H9 (cell line): ENCODE results near the gene EVI5. TPM values are rescaled to one million over a fixed set of nuclear protein-coding genes. Genes with fewer than 3 reads are reported as not detected.

Experiments
- DNase-seq: peaks from one replicate; pipeline ENCODE4 v3.0.0-alpha.2; 2017
- H2AFZ ChIP-seq: one replicate; pipeline ENCODE4 v1.6.1; 2013; ENCODE audit warnings: mild to moderate bottlenecking, low read length, control low read depth, moderate library complexity
- H2AK5ac ChIP-seq: 2 replicates; pipeline ENCODE4 v1.6.1; 2013; ENCODE audit warnings: low read length, control low read depth, mixed read lengths; ENCODE audit not compliant: insufficient read length
- H2BK120ac ChIP-seq: one replicate; pipeline ENCODE4 v1.6.1; 2013; ENCODE audit warnings: low read depth, mild to moderate bottlenecking, low read length, control low read depth, inconsistent platforms; ENCODE audit not compliant: poor library complexity, severe bottlenecking
- H2BK12ac ChIP-seq: 2 replicates; pipeline ENCODE4 v1.6.1; 2013; ENCODE audit warnings: low read length, control low read depth, mixed read lengths, low read depth; ENCODE audit not compliant: insufficient read length
- H2BK15ac ChIP-seq: 2 replicates; pipeline ENCODE4 v1.6.1; 2013; ENCODE audit warnings: low read depth, low read length, control low read depth
- H2BK20ac ChIP-seq: one replicate; pipeline ENCODE4 v1.6.1; 2013; ENCODE audit warnings: low read depth, mild to moderate bottlenecking, low read length, control low read depth, inconsistent platforms; ENCODE audit not compliant: poor library complexity, severe bottlenecking
- H2BK5ac ChIP-seq: 2 replicates; pipeline ENCODE4 v1.6.1; 2013; ENCODE audit warnings: low read length, control low read depth, mixed read lengths; ENCODE audit not compliant: insufficient read length
- H3K14ac ChIP-seq: 2 replicates; pipeline ENCODE4 v1.6.1; 2013; ENCODE audit warnings: low read length, control low read depth; ENCODE audit not compliant: insufficient read depth
- H3K18ac ChIP-seq: 2 replicates; pipeline ENCODE4 v1.6.1; 2013; ENCODE audit warnings: low read depth, mild to moderate bottlenecking, mixed read lengths, low read length, control low read depth; ENCODE audit not compliant: insufficient read length
- H3K23ac ChIP-seq: 2 replicates; pipeline ENCODE4 v1.6.1; 2013; ENCODE audit warnings: low read length, control low read depth, mixed read lengths, low read depth; ENCODE audit not compliant: insufficient read length
- H3K23me2 ChIP-seq: 2 replicates; pipeline ENCODE4 v1.6.1; 2013; ENCODE audit warnings: low read depth, mild to moderate bottlenecking, mixed read lengths, low read length, control low read depth; ENCODE audit not compliant: insufficient read length, poor library complexity, severe bottlenecking
- H3K27ac ChIP-seq: 2 replicates; pipeline ENCODE4 v1.5.1; 2013; ENCODE audit warnings: low read length, control low read depth, mixed read lengths, low read depth; ENCODE audit not compliant: insufficient read length
- H3K27me3 ChIP-seq: 2 replicates; pipeline ENCODE4 v1.6.1; 2013; ENCODE audit warnings: low read length, control low read depth, inconsistent platforms; ENCODE audit not compliant: insufficient read depth
- H3K4ac ChIP-seq: 2 replicates; pipeline ENCODE4 v1.6.1; 2013; ENCODE audit warnings: low read depth, mild to moderate bottlenecking, control low read depth, inconsistent platforms, low read length, moderate library complexity
- H3K4me1 ChIP-seq: 2 replicates; pipeline ENCODE4 v1.6.1; 2013; ENCODE audit warnings: low read length, control low read depth, inconsistent platforms; ENCODE audit not compliant: insufficient read depth
- H3K4me2 ChIP-seq: 2 replicates; pipeline ENCODE4 v1.6.1; 2013; ENCODE audit warnings: low read length, control low read depth, mixed read lengths; ENCODE audit not compliant: insufficient read length, insufficient read depth
- H3K56ac ChIP-seq: 2 replicates; pipeline ENCODE4 v1.6.1; 2013; ENCODE audit warnings: low read depth, mild to moderate bottlenecking, mixed read lengths, low read length, control low read depth; ENCODE audit not compliant: insufficient read length
- H3K79me1 ChIP-seq: 2 replicates; pipeline ENCODE4 v1.6.1; 2013; ENCODE audit warnings: low read depth, mild to moderate bottlenecking, moderate library complexity, low read length, control low read depth, inconsistent platforms; ENCODE audit not compliant: insufficient read depth, poor library complexity, severe bottlenecking
- H3K79me2 ChIP-seq: 2 replicates; pipeline ENCODE4 v1.6.1; 2013; ENCODE audit warnings: low read length, control low read depth, inconsistent platforms; ENCODE audit not compliant: insufficient read depth
- H3K9ac ChIP-seq: 2 replicates; pipeline ENCODE4 v1.6.1; 2013; ENCODE audit warnings: low read length, control low read depth, mixed read lengths; ENCODE audit not compliant: insufficient read length; ENCODE audit errors: extremely low read depth
- H3K9me3 ChIP-seq: one replicate; pipeline ENCODE4 v1.6.1; 2013; ENCODE audit warnings: low read depth, low read length, inconsistent platforms; ENCODE audit not compliant: control insufficient read depth
- H3T11ph ChIP-seq: one replicate; pipeline ENCODE4 v1.6.1; 2013; ENCODE audit warnings: mild to moderate bottlenecking, low read length, control low read depth, inconsistent platforms
- H4K20me1 ChIP-seq: one replicate; pipeline ENCODE4 v1.6.1; 2013; ENCODE audit not compliant: control insufficient read depth, insufficient read length, insufficient read depth
- H4K5ac ChIP-seq: 2 replicates; pipeline ENCODE4 v1.6.1; 2013; ENCODE audit warnings: low read depth, mild to moderate bottlenecking, mixed read lengths, low read length, control low read depth; ENCODE audit not compliant: insufficient read length
- H4K8ac ChIP-seq: replicated peaks from 2 replicates; pipeline ENCODE4 v1.6.1; 2013; ENCODE audit warnings: low read length, control low read depth, mixed read lengths, low read depth; ENCODE audit not compliant: insufficient read length
- H4K91ac ChIP-seq: 2 replicates; pipeline ENCODE4 v1.6.1; 2013; ENCODE audit warnings: low read depth, mild to moderate bottlenecking, moderate library complexity, mixed read lengths, low read length, control low read depth; ENCODE audit not compliant: insufficient read length
- H3K27ac Mint-ChIP-seq, 3 experiments: 2 replicates in 2 of 3; 3 replicates in 1 of 3; pipeline ENCODE4 v1.8.0; 2020 to 2021; ENCODE audit warnings: mixed read lengths in 3 of 3, mild to moderate bottlenecking in 1 of 3, moderate library complexity in 1 of 3
- H3K27me3 Mint-ChIP-seq: 2 replicates; pipeline ENCODE4 v1.8.0; 2021; ENCODE audit warnings: low read depth, mild to moderate bottlenecking, moderate library complexity, mixed read lengths
- H3K36me3 Mint-ChIP-seq, 3 experiments: 2 replicates in 2 of 3; 3 replicates in 1 of 3; pipeline ENCODE4 v1.8.0; 2020 to 2021; ENCODE audit warnings: low read depth in 3 of 3, mixed read lengths in 3 of 3; ENCODE audit not compliant: insufficient read depth in 1 of 3
- H3K4me1 Mint-ChIP-seq, 2 experiments: 2 replicates each; pipeline ENCODE4 v1.8.0; 2020; ENCODE audit warnings: mixed read lengths in 2 of 2
- H3K4me3 Mint-ChIP-seq, 2 experiments: 2 replicates in 1 of 2; 3 replicates in 1 of 2; pipeline ENCODE4 v1.8.0; 2020 to 2021; ENCODE audit warnings: mild to moderate bottlenecking in 2 of 2, mixed read lengths in 2 of 2, moderate library complexity in 1 of 2
- H3K9me3 Mint-ChIP-seq, 2 experiments: 2 replicates in 1 of 2; 3 replicates in 1 of 2; pipeline ENCODE4 v1.8.0; 2020; ENCODE audit warnings: mild to moderate bottlenecking in 2 of 2, mixed read lengths in 2 of 2, moderate library complexity in 1 of 2
- CTCF ChIP-seq: fragments of 200-600 bp; sonication (generic); conservative IDR thresholded peaks from 3 replicates; pipeline ENCODE4 v1.8.0; 2021; ENCODE audit warnings: antibody characterized with exemption, mild to moderate bottlenecking
- WGBS: extraction: QIAGEN DNeasy Blood & Tissue Kit; methylation state at CpG from one replicate; pipeline ENCODE4 v1.1.7; 2013; ENCODE audit warnings: missing lambda C conversion rate, low lambda C conversion rate, mixed read lengths; ENCODE audit not compliant: insufficient read length; ENCODE audit errors: extremely low coverage; 5-methylcytosine and 5-hydroxymethylcytosine counted together
- total RNA-seq: library from RNA; stranded (reverse); gene quantifications from 2 replicates; pipeline ENCODE4 v1.2.1, GENCODE V29; 2021

EVI5 gene
- total RNA-seq, 1 experiment from 2014 or later, result 9.7 TPM

- H2BK15ac ChIP-seq, result no peak overlapping the region
- no peak overlapping the region for H2AK5ac ChIP-seq
- H3K27me3 ChIP-seq, result no peaks in the 10 kb centered on the region
- no peak for DNase-seq
- H3K27ac ChIP-seq, result no peak overlapping the region
- H3T11ph ChIP-seq, result no peak overlapping the region
- no peak overlapping the region for H4K5ac ChIP-seq
- Mint-ChIP-seq H3K27me3 (no peaks in the 10 kb centered on the region), H3K9me3 (no peaks in the 10 kb centered on the region), H3K27ac (no peak overlapping the region; a peak in 1 of 7 replicates), H3K36me3 (no peaks in the 10 kb centered on the region; a peak in 2 of 7 replicates), H3K4me3 (no peak overlapping the region), H3K4me1 (peaks cover 23 to 24% of the 10 kb centered on the region in 2 experiments)
- no peak overlapping the region for H3K23ac ChIP-seq
- peaks cover 2% of the 10 kb centered on the region; the same call in 1 of the 2 replicates for H3K4me1 ChIP-seq
- no peak overlapping the region for H3K56ac ChIP-seq
- H3K18ac ChIP-seq, result no peak overlapping the region
- H2AFZ ChIP-seq, result no peak overlapping the region
- H2BK20ac ChIP-seq, result no peak overlapping the region
- H2BK12ac ChIP-seq, result no peak overlapping the region
- H2BK5ac ChIP-seq, result no peak overlapping the region
- no peaks in the 10 kb centered on the region for H3K9me3 ChIP-seq
- WGBS, result no CpG with 5 or more reads among the region's 2 CpGs
- H4K8ac ChIP-seq, result no peak overlapping the region
- no peak overlapping the region for H3K4ac ChIP-seq
- H3K14ac ChIP-seq, result no peak overlapping the region
- H3K4me2 ChIP-seq, result no peak overlapping the region
- H3K79me2 ChIP-seq, result no peaks in the 10 kb centered on the region
- H4K20me1 ChIP-seq, result no peaks in the 10 kb centered on the region
- no peaks in the 10 kb centered on the region for H3K79me1 ChIP-seq
- TF ChIP-seq CTCF, result no peak
- no peaks in the 10 kb centered on the region for H3K23me2 ChIP-seq
- H2BK120ac ChIP-seq, result no peak overlapping the region
- H4K91ac ChIP-seq, result no peak overlapping the region
- H3K9ac ChIP-seq, result no peak overlapping the region
Observed at GRCh38 chr1:92708368-92708950, 76.4 kb downstream of the EVI5 start.
